Fibroblast of skin of left biceps (primary cell): ENCODE results near the gene MT1F.
A peak's percentile ranks its signal among the peaks of the same experiment; 100 is the strongest.
"Not testable (repeated sequence)": the region's sequence is repeated elsewhere in the genome, so short reads cannot be mapped to it uniquely, and the experiment has no call there.

Experiments
- DNase-seq, 2 experiments: peaks; one replicate each; pipeline ENCODE4 v3.0.0-alpha.2; 2013; ENCODE audit warnings: low read depth in 2 of 2

The MT1F gene

GRCh38 chr16:56672761-56673536 is 15.2 kb downstream of the MT1F start:
- no peak for DNase-seq

DNA sequence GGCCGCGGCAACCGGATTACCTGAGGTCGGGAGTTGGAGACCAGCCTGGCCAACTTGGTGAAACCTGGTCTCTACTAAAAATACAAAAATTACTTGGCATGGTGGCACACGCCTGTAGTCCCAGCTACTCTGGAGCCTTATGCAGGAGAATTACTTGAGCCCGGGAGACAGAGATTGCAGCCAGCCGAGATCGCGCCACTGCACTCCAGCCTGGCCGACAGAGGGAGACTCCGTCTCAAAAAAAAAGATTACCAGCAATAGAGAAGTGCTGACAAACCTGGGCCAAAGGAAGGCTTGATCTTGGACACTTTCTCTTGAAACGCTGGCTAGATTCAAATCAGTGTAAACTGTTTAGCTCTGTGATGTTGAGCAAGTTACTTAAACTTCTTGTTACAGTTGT is 16.2 kb downstream of the MT1F start:
- no peak for DNase-seq

DNA sequence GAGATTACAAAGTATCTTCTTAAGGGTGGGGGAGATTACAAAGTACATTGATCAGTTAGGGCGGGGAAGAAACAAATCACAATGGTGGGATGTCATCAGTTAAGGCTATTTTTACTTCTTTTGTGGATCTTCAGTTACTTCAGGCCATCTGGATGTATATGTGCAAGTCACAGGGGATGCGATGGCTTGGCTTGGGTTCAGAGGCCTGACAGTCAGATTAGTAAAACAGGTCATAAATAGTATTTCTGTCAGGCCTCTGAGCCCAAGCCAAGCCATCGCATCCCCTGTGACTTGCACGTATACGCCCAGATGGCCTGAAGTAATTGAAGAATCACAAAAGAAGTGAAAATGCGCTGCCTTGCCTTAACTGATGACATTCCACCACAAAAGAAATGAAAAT is 16.8 kb downstream of the MT1F start:
- DNase-seq = not testable (repeated sequence)

- DNase-seq = no peak
Observed at GRCh38 chr16:56675685-56676210, 18.0 kb downstream of the MT1F start.

DNA sequence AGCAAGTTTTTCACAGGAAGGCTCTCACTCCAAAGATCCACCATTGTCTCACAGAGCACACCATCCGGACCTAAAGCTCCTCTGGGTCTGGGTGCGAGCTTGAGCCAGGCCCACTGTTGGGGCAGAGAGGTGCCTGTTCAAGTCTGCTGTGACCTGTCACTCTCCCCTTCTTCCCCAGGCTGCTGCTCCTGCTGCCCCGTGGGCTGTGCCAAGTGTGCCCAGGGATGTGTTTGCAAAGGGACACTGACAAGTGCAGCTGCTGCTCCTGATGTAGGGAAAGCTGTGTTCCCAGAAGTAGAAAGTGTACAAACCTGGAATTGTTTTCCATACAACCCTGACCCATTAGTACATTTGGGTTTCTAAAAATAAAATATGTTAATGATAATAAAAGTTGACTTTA is 19.7 kb downstream of the MT1F start:
- DNase-seq = no peak

- no peak for DNase-seq
Observed at GRCh38 chr16:56679078-56679730, 21.4 kb downstream of the MT1F start.

GRCh38 chr16:56679818-56680217 is 22.1 kb downstream of the MT1F start:
- DNase-seq = no peak

- peak; percentile 67 to 77 for DNase-seq
Observed at GRCh38 chr16:56681939-56682702, 24.4 kb downstream of the MT1F start, which contains the start of gene MT1X. TSS of gene MT1X (plus strand) at chr16:56682470. CDS start at chr16:56682541, 71 bp downstream.

GRCh38 chr16:56682703-56683397 is 25.1 kb downstream of the MT1F start:
- DNase-seq = no peak

DNA sequence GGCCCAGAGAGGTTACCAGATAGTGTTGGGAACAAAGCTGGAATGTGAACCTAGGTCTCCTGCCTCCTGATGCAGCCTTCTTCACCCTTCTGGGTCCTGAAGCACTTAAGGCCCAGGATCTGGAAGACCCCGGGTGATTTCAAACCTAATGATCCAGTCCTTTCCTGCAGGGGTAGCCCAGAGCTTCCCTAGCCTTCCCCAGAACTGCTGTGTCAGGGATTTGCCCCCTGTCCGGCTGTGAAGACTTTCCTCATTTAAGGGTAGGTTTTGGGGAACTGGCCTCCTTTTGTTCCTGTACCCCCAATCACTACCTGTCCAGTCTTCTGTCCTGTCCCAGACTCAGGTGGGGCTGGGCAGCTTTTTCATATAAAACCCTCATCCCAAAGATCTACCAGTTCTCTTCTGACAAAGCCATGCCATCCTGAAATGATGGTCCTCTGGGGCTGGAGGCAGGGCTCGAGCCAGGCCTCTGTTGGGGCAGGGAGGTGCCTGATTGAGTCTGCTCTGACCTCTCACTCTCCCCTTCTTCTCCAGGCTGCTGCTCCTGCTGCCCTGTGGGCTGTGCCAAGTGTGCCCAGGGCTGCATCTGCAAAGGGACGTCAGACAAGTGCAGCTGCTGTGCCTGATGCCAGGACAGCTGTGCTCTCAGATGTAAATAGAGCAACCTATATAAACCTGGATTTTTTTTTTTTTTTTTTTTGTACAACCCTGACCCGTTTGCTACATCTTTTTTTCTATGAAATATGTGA is 25.8 kb downstream of the MT1F start:
- no peak for DNase-seq

GRCh38 chr16:56684256-56684925 is 26.6 kb downstream of the MT1F start:
- DNase-seq = no peak

GRCh38 chr16:56684926-56685590 is 27.3 kb downstream of the MT1F start:
- no peak for DNase-seq

- DNase-seq = no peak
Observed at GRCh38 chr16:56686758-56687157, 29.0 kb downstream of the MT1F start.

DNA sequence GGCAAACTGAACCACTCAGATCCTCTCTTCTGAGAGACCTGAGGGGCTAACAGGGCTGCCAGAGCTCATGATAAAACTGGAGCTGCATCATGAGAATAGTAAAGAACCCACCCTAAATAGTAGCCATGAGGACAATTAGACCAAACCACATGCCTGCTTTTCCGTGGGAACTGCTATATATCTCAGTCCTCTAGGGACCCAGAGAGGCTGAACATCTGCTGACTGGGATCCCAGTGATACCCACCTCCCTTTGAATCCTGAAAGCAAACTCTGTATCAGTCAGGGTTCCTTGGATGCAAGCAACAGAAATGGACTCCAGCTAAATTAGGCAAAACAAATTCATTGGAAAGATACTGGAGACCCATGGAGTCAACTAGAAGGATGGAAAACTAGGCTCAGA is 31.0 kb downstream of the MT1F start:
- DNase-seq = no peak

GRCh38 chr16:56689171-56689570 is 31.4 kb downstream of the MT1F start:
- no peak for DNase-seq

GRCh38 chr16:56690420-56691122 is 32.8 kb downstream of the MT1F start:
- DNase-seq = no peak

- no peak for DNase-seq
Observed at GRCh38 chr16:56691885-56692284, 34.1 kb downstream of the MT1F start.

DNA sequence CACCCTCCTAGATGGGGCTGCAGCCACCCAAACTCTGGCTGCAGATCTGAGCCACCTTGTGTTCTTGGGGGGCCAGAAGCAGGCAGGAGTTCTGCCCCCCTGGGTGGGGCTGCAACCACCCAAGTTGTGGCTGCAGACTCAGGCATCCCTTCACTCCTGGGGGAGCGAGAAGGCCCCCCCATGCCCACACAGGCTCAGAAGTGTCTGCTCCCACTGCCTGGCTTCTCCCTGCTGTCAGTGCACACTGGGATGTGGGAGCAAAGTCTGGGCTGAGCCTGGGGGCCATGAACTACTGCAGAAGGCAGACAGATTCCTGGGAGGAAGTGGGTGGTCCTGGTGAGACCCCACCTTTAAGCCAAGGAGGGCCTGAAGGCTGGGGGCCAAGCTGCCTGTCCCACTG is 37.5 kb downstream of the MT1F start:
- DNase-seq = no peak

- no peak for DNase-seq
Observed at GRCh38 chr16:56697456-56698155, 39.8 kb downstream of the MT1F start.
